Type B pancreatic cell (in vitro differentiated cells): Measurements from ENCODE around the gene CACUL1. TPM values are rescaled to one million over a fixed set of nuclear protein-coding genes. Genes with fewer than 3 reads are reported as not detected.
"Not testable (repeated sequence)": the region's sequence is repeated elsewhere in the genome, so short reads cannot be mapped to it uniquely, and the experiment has no call there.

Experiments
- DNase-seq: peaks from one replicate; pipeline ENCODE4 v3.0.0; 2021; ENCODE audit warnings: mixed read lengths; ENCODE audit not compliant: unreplicated experiment; ENCODE audit errors: extremely low spot score
- H3K27ac Mint-ChIP-seq: 2 replicates; pipeline ENCODE4 v1.8.0; 2021; ENCODE audit warnings: mild to moderate bottlenecking, mixed read lengths
- H3K27me3 Mint-ChIP-seq: 2 replicates; pipeline ENCODE4 v1.8.0; 2021; ENCODE audit warnings: mixed read lengths
- H3K36me3 Mint-ChIP-seq: 2 replicates; pipeline ENCODE4 v1.8.0; 2021; ENCODE audit warnings: mixed read lengths
- H3K4me1 Mint-ChIP-seq: one replicate; pipeline ENCODE4 v1.8.0; 2021; ENCODE audit warnings: mixed read lengths; ENCODE audit not compliant: unreplicated experiment
- H3K4me3 Mint-ChIP-seq: 2 replicates; pipeline ENCODE4 v1.8.0; 2021; ENCODE audit warnings: mild to moderate bottlenecking, mixed read lengths
- H3K9me3 Mint-ChIP-seq: 2 replicates; pipeline ENCODE4 v1.8.0; 2021; ENCODE audit warnings: mixed read lengths
- CTCF ChIP-seq: fragments of 200-600 bp; sonication (generic); conservative IDR thresholded peaks from 2 replicates; pipeline ENCODE4 v1.5.0; 2021; ENCODE audit warnings: antibody characterized with exemption, mild to moderate bottlenecking
- total RNA-seq: library from RNA; stranded (reverse); gene quantifications from 2 replicates; pipeline ENCODE4 v1.2.1, GENCODE V29; 2021; ENCODE audit warnings: low replicate concordance

The CACUL1 gene
- total RNA-seq, 1 donor from 2014 or later, result 42.9 TPM

- Mint-ChIP-seq H3K36me3 (peaks cover 39% of the 10 kb centered on the region), H3K4me1 (peaks cover 41% of the 10 kb centered on the region), H3K27me3 (no peaks in the 10 kb centered on the region), H3K27ac (no peak overlapping the region), H3K9me3 (peaks cover 7% of the 10 kb centered on the region), H3K4me3 (no peak overlapping the region)
- no peak for TF ChIP-seq CTCF
- DNase-seq, result no peak
These were observed 8.5 kb downstream of the CACUL1 start for GRCh38 chr10:118746246-118746645.

- H3K9me3 Mint-ChIP-seq, result peaks cover 7% of the 10 kb centered on the region
- peaks cover 33% of the 10 kb centered on the region for H3K4me1 Mint-ChIP-seq
- no peak overlapping the region for H3K4me3 Mint-ChIP-seq
- DNase-seq, result no peak
- no peak overlapping the region for H3K27ac Mint-ChIP-seq
- no peak for TF ChIP-seq CTCF
- H3K27me3 Mint-ChIP-seq, result no peaks in the 10 kb centered on the region
- peaks cover 36% of the 10 kb centered on the region for H3K36me3 Mint-ChIP-seq
These were observed 9.7 kb downstream of the CACUL1 start for GRCh38 chr10:118745056-118745455.

- not testable (repeated sequence) for H3K9me3 Mint-ChIP-seq, H3K27ac Mint-ChIP-seq, DNase-seq, H3K4me3 Mint-ChIP-seq, H3K27me3 Mint-ChIP-seq
- peaks cover 31% of the 10 kb centered on the region for H3K4me1 Mint-ChIP-seq
- peaks cover 33% of the 10 kb centered on the region for H3K36me3 Mint-ChIP-seq
These were observed 10.3 kb downstream of the CACUL1 start for GRCh38 chr10:118744346-118744918.

GRCh38 chr10:118742782-118743181, 12.0 kb downstream of the CACUL1 start:
- Mint-ChIP-seq H3K36me3 (peaks cover 24% of the 10 kb centered on the region), H3K4me1 (peaks cover 35% of the 10 kb centered on the region), H3K4me3 (no peak overlapping the region), H3K27ac (peak overlapping the region; percentile 22), H3K27me3 (no peaks in the 10 kb centered on the region), H3K9me3 (no peaks in the 10 kb centered on the region)
- no peak for TF ChIP-seq CTCF
- no peak for DNase-seq

GRCh38 chr10:118742032-118742431, 12.7 kb downstream of the CACUL1 start:
- Mint-ChIP-seq H3K27ac (peak overlapping the region; percentile 4), H3K9me3 (no peaks in the 10 kb centered on the region), H3K4me1 (peaks cover 41% of the 10 kb centered on the region), H3K27me3 (no peaks in the 10 kb centered on the region), H3K36me3 (peaks cover 19% of the 10 kb centered on the region), H3K4me3 (no peak overlapping the region)
- no peak for TF ChIP-seq CTCF
- no peak for DNase-seq

GRCh38 chr10:118738406-118738805, 16.4 kb downstream of the CACUL1 start:
- no peak for TF ChIP-seq CTCF
- Mint-ChIP-seq H3K4me3 (no peak overlapping the region), H3K36me3 (peaks cover 10% of the 10 kb centered on the region), H3K9me3 (no peaks in the 10 kb centered on the region), H3K4me1 (peaks cover 49% of the 10 kb centered on the region), H3K27me3 (no peaks in the 10 kb centered on the region), H3K27ac (peak overlapping the region; percentile 15)
- no peak for DNase-seq
